Measurements from ENCODE around the gene BHMT2. TPM values are rescaled to one million over a fixed set of nuclear protein-coding genes. Genes with fewer than 3 reads are reported as not detected.

Gene BHMT2
- total RNA-seq, 1 donor from 2014 or later: not detected

DNA sequence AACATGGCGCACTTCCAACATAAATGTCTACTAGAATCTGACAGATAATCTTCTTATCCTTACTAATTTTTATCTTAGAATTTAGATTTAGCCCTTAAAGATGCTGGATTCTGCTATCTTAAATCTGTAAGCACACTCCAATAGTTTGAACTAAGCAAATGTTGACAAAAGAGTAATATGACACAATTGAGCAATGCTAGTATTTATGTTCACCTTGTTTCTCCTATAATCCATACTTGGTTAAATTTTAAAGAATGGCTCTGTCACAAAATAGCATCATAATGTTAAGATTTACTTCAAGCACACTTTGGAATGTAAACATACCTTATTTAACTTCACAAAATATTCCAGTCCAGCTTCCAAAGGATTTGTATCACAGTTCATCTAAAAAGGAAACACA, 45.6 kb upstream of the BHMT2 start:
- peaks cover 19% of the 10 kb centered on the region for H3K4me1 Mint-ChIP-seq (ENCODE audit: unreplicated experiment)
- H3K36me3 Mint-ChIP-seq: no peaks in the 10 kb centered on the region
- DNase-seq (ENCODE audit: extremely low spot score, unreplicated experiment): no peak
- H3K27ac Mint-ChIP-seq: no peak overlapping the region
- H3K9me3 Mint-ChIP-seq: no peaks in the 10 kb centered on the region
- TF ChIP-seq CTCF (conservative IDR thresholded peaks at IDR 0.05): no peak
- peaks cover 38% of the 10 kb centered on the region for H3K27me3 Mint-ChIP-seq
- no peak overlapping the region for H3K4me3 Mint-ChIP-seq

- H3K4me3 Mint-ChIP-seq: peak overlapping the region; percentile 82
- H3K4me1 Mint-ChIP-seq (ENCODE audit: unreplicated experiment): peaks cover 19% of the 10 kb centered on the region
- no peaks in the 10 kb centered on the region for H3K36me3 Mint-ChIP-seq
- H3K27ac Mint-ChIP-seq: no peak overlapping the region
- H3K27me3 Mint-ChIP-seq: peaks cover 32% of the 10 kb centered on the region
- DNase-seq (ENCODE audit: extremely low spot score, unreplicated experiment): peak; percentile 73
- TF ChIP-seq CTCF (conservative IDR thresholded peaks at IDR 0.05): peak; percentile 99
- no peaks in the 10 kb centered on the region for H3K9me3 Mint-ChIP-seq
Measured at GRCh38 chr5:79025054-79025472, 44.5 kb upstream of the BHMT2 start.

- no peak for DNase-seq (ENCODE audit: extremely low spot score, unreplicated experiment)
Measured at GRCh38 chr5:79030663-79031484, 38.7 kb upstream of the BHMT2 start.

DNA sequence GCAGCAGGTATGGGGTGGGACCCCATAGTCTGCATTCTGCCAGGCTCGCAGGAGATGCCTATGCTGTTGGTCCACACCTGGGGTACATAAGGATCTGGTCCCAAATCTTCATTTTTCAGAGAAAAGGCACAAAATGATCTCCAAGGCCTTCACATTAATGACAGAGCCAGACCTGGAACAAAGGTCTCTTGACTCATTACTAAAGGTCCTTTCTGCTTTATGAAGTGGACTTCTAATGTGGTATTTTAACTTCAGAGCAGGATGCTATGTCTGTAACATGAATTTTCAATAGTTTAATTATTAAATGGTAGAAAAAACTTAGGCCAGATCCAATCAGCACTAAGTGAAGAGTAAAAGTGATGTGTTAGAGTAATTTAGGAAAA, 38.1 kb upstream of the BHMT2 start:
- H3K27ac Mint-ChIP-seq: no peak overlapping the region
- no peaks in the 10 kb centered on the region for H3K36me3 Mint-ChIP-seq
- no peak for TF ChIP-seq CTCF (conservative IDR thresholded peaks at IDR 0.05)
- H3K9me3 Mint-ChIP-seq: no peaks in the 10 kb centered on the region
- peaks cover 4% of the 10 kb centered on the region for H3K4me1 Mint-ChIP-seq (ENCODE audit: unreplicated experiment)
- peaks cover 6% of the 10 kb centered on the region for H3K27me3 Mint-ChIP-seq
- no peak for DNase-seq (ENCODE audit: extremely low spot score, unreplicated experiment)
- no peak overlapping the region for H3K4me3 Mint-ChIP-seq

More at GRCh38 chr5:79030663-79031484, 38.7 kb upstream of the BHMT2 start:
- no peak for TF ChIP-seq CTCF (conservative IDR thresholded peaks at IDR 0.05)
- Mint-ChIP-seq H3K36me3 (no peaks in the 10 kb centered on the region), H3K9me3 (no peaks in the 10 kb centered on the region), H3K4me1 (ENCODE audit: unreplicated experiment) (peaks cover 4% of the 10 kb centered on the region), H3K4me3 (no peak overlapping the region), H3K27me3 (peaks cover 9% of the 10 kb centered on the region), H3K27ac (no peak overlapping the region)

GRCh38 chr5:79032031-79032695, 37.4 kb upstream of the BHMT2 start:
- Mint-ChIP-seq H3K27me3 (peaks cover under 1% of the 10 kb centered on the region), H3K36me3 (no peaks in the 10 kb centered on the region), H3K4me1 (ENCODE audit: unreplicated experiment) (peaks cover 4% of the 10 kb centered on the region), H3K9me3 (no peaks in the 10 kb centered on the region), H3K4me3 (no peak overlapping the region), H3K27ac (no peak overlapping the region)
- TF ChIP-seq CTCF (conservative IDR thresholded peaks at IDR 0.05): no peak
- no peak for DNase-seq (ENCODE audit: extremely low spot score, unreplicated experiment)

All from type B pancreatic cell (in vitro differentiated cells).